Testis (tissue), 3 donors: Measurements from ENCODE around the gene RYR3. TPM values are rescaled to one million over a fixed set of nuclear protein-coding genes. Genes with fewer than 3 reads are reported as not detected.

Experiments used
- DNase-seq: peaks from one replicate; pipeline ENCODE4 v3.0.0-alpha.2; 2019
- H3K27ac ChIP-seq, 2 donors: fragments of 200-600 bp; sonication (generic); one replicate each; pipeline ENCODE4 v1.5.1; 2019
- H3K27me3 ChIP-seq: fragments of 200-600 bp; sonication (generic); one replicate; pipeline ENCODE4 v1.5.1; 2019
- H3K36me3 ChIP-seq: fragments of 200-600 bp; sonication (generic); one replicate; pipeline ENCODE4 v1.5.1; 2017; ENCODE audit warnings: low read depth; ENCODE audit errors: missing control alignments
- H3K4me1 ChIP-seq: fragments of 200-600 bp; sonication (generic); one replicate; pipeline ENCODE4 v1.5.1; 2019
- H3K4me3 ChIP-seq, 2 donors: fragments of 200-600 bp; sonication (generic); one replicate each; pipeline ENCODE4 v1.5.1; 2017 to 2019
- H3K9me3 ChIP-seq: fragments of 200-600 bp; sonication (generic); one replicate; pipeline ENCODE4 v1.5.1; 2017
- CTCF ChIP-seq, 3 experiments: fragments of 450-650 bp in 2 of 3; fragments of 200-600 bp in 1 of 3; sonication (generic) in 1 of 3; IDR thresholded peaks; one replicate each; pipeline ENCODE4 v1.5.1; 2016 to 2019; ENCODE audit warnings: antibody characterized with exemption in 3 of 3, mild to moderate bottlenecking in 2 of 3, moderate library complexity in 1 of 3
- POLR2A ChIP-seq: fragments of 450-650 bp; IDR thresholded peaks from one replicate; pipeline ENCODE4 v1.6.1; 2017; ENCODE audit warnings: antibody characterized with exemption, mild to moderate bottlenecking, moderate library complexity
- WGBS, 2 donors: methylation state at CpG; one replicate each; pipeline ENCODE4 v1.1.5; 2018; 5-methylcytosine and 5-hydroxymethylcytosine counted together
- intact Hi-C: fragments of 100-400 bp; cut with DNase I; formaldehyde crosslinking; loops from one replicate; pipeline ENCODE4 v1.15.1; 2023; ENCODE audit warnings: low total_unique reads
- polyA plus RNA-seq: library from polyadenylated mRNA; stranded (reverse); fragments of 350-450 nt; fragmentation: Illumina TruSeq; extraction: RNeasy Lipid Tissue Mini Kit (QIAGEN cat#74804); gene quantifications from one replicate; pipeline ENCODE4 v1.2.3, GENCODE V29; 2014; ENCODE audit warnings: low read depth, low replicate concordance; ENCODE audit not compliant: insufficient read depth
- total RNA-seq, 2 donors: library from RNA; depleted of rRNA; stranded (reverse); fragments of >200 nt; gene quantifications; one replicate each; pipeline ENCODE4 v1.2.3, GENCODE V29; 2016

RYR3 gene
- total and polyA plus RNA-seq, 3 donors from 2014 or later = 4.3 to 7.6 (median 4.4) TPM

DNA sequence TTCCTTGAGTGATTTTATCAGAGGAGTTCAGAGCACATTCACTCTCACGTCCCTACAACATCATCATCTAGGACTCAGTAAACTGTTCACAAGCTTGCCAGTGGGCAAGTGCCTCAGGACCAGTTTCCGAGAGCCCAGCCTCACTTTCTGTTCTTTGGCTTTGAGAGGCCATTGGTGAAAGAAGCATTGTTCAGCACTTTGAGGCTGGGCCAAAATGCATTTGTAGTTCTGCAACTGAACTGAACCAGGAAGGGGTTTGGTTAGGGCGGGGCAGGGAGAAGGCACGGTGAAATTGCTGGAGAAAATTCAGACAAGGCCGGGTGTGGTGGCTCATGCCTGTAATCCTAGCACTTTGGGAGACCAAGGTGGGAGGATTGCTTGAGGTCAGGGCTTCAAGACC, 435.4 kb downstream of the RYR3 start:
- no peak overlapping the region for H3K4me3 ChIP-seq
- no peaks in the 10 kb centered on the region for H3K27me3 ChIP-seq
- no peak for TF ChIP-seq CTCF (IDR thresholded peaks at IDR 0.05)
- TF ChIP-seq POLR2A = no peak
- H3K4me1 ChIP-seq = no peaks in the 10 kb centered on the region
- intact Hi-C loops = no loop called here
- no peak overlapping the region for H3K27ac ChIP-seq
- DNase-seq = no peak
- H3K36me3 ChIP-seq = no peaks in the 10 kb centered on the region
- 68 to 74% methylated on average over 5 of the region's 5 CpGs for WGBS, 2 donors
- H3K9me3 ChIP-seq = no peaks in the 10 kb centered on the region

DNA sequence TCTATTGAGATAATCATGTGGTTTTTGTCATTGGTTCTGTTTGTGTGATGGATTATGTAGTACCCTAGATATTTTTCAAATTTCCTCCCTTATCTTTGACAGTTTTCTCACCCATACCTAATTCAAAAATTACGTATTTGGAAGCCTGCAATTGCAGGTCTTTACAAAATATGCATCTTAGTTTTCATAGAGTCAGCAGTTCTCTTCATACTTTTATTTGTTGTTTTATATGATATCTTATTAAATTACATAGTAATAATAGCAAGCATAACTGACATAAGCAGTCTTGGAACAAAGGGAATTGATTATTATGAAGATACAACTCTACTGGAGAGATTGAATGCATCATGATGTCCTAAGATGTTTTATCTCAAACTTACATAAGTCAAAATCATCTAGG, 442.2 kb downstream of the RYR3 start:
- intact Hi-C loops = no loop called here
- Histone ChIP-seq H3K36me3 (no peaks in the 10 kb centered on the region), H3K4me3 (no peak overlapping the region), H3K27me3 (no peaks in the 10 kb centered on the region), H3K27ac (no peak overlapping the region), H3K9me3 (no peaks in the 10 kb centered on the region), H3K4me1 (no peaks in the 10 kb centered on the region)
- 84% methylated on average over 1 of the region's 1 CpG for WGBS, 2 donors
- TF ChIP-seq POLR2A (no peak), CTCF (IDR thresholded peaks at IDR 0.05) (no peak)
- no peak for DNase-seq

- Histone ChIP-seq H3K27me3 (no peaks in the 10 kb centered on the region), H3K4me1 (no peaks in the 10 kb centered on the region), H3K9me3 (no peaks in the 10 kb centered on the region), H3K36me3 (no peaks in the 10 kb centered on the region), H3K27ac (no peak overlapping the region), H3K4me3 (no peak overlapping the region)
- 90 to 96% methylated on average over 3 of the region's 3 CpGs for WGBS, 2 donors
- intact Hi-C loops = no loop called here
- no peak for TF ChIP-seq POLR2A
- no peak for TF ChIP-seq CTCF (IDR thresholded peaks at IDR 0.05)
- DNase-seq = no peak
Measured at GRCh38 chr15:33754242-33754641, 443.5 kb downstream of the RYR3 start.

GRCh38 chr15:33756961-33757360, 446.2 kb downstream of the RYR3 start:
- no peak for DNase-seq

More at GRCh38 chr15:33756961-33757360, 446.2 kb downstream of the RYR3 start:
- Histone ChIP-seq H3K27me3 (no peaks in the 10 kb centered on the region), H3K36me3 (no peaks in the 10 kb centered on the region), H3K27ac (no peak overlapping the region), H3K9me3 (no peaks in the 10 kb centered on the region), H3K4me3 (no peak overlapping the region), H3K4me1 (no peaks in the 10 kb centered on the region)
- 88 to 91% methylated on average over 5 of the region's 5 CpGs for WGBS, 2 donors
- TF ChIP-seq POLR2A = no peak
- no peak for TF ChIP-seq CTCF (IDR thresholded peaks at IDR 0.05)
- intact Hi-C loops = no loop called here
